Ovary (tissue), 9 donors: ENCODE data around the gene CRIM1. TPM values are rescaled to one million over a fixed set of nuclear protein-coding genes. Genes with fewer than 3 reads are reported as not detected.
A peak's percentile ranks its signal among the peaks of the same experiment; 100 is the strongest.

ENCODE experiments used
- DNase-seq, 5 donors: peaks; one replicate each; pipeline ENCODE4 v3.0.0-alpha.2; 2019 to 2020
- H3K27ac ChIP-seq, 2 donors: fragments of 200-600 bp; one replicate each; pipeline versions ENCODE4 v1.5.1 to v1.8.0; 2019 to 2022
- H3K27me3 ChIP-seq: fragments of 200-600 bp; one replicate; pipeline ENCODE4 v1.8.0; 2022
- H3K36me3 ChIP-seq: fragments of 200-600 bp; sonication (generic); one replicate; pipeline ENCODE4 v1.5.1; 2019
- H3K4me1 ChIP-seq: one replicate; pipeline ENCODE4 v1.8.1; 2013; ENCODE audit warnings: mild to moderate bottlenecking, moderate library complexity; ENCODE audit not compliant: insufficient read depth
- H3K4me3 ChIP-seq: fragments of 200-600 bp; sonication (generic); one replicate; pipeline ENCODE4 v1.5.1; 2017
- H3K9me3 ChIP-seq, 2 donors: fragments of 200-600 bp in 1 of 2; sonication (generic) in 1 of 2; one replicate each; pipeline versions ENCODE4 v1.5.1 to v1.8.1; 2013 to 2019; ENCODE audit warnings: mild to moderate bottlenecking in 1 of 2, moderate library complexity in 1 of 2
- EP300 ChIP-seq: sonication (generic); formaldehyde crosslinking; IDR thresholded peaks from one replicate; pipeline ENCODE4 v1.6.1; 2017; ENCODE audit warnings: antibody characterized with exemption
- POLR2A ChIP-seq: fragments of 450-650 bp; IDR thresholded peaks from one replicate; pipeline ENCODE4 v1.6.1; 2017; ENCODE audit warnings: antibody characterized with exemption, mild to moderate bottlenecking, moderate library complexity
- WGBS, 3 donors: extraction: QIAGEN DNeasy Blood & Tissue Kit in 1 of 3; methylation state at CpG; one replicate each; pipeline versions ENCODE4 v1.1.5 to v1.1.7; 2013 to 2017; 5-methylcytosine and 5-hydroxymethylcytosine counted together
- intact Hi-C, 4 donors: fragments of 100-400 bp; cut with DNase I; formaldehyde crosslinking; loops; one replicate each; pipeline versions ENCODE4 v1.11.0 to v1.15.1; 2022 to 2023
- polyA plus RNA-seq, 2 donors: library from polyadenylated mRNA; stranded (reverse); fragments of 200-250 nt in 1 of 2; fragments of 350-450 nt in 1 of 2; fragmentation: Illumina TruSeq in 1 of 2; extraction: RNeasy Lipid Tissue Mini Kit (QIAGEN cat#74804) in 1 of 2; gene quantifications; one replicate each; pipeline ENCODE4 v1.2.3, GENCODE V29; 2013 to 2014
- total RNA-seq, 7 donors: library from RNA; depleted of rRNA in 2 of 7; stranded (reverse); fragments of >200 nt in 2 of 7; fragmentation: NEBNext Ultra II Directional in 3 of 7; extraction: Animal tissue kit (Norgen Biotek cat#: 25700) in 3 of 7; gene quantifications; one replicate each; pipeline versions ENCODE4 v1.1.0 to v1.2.4, GENCODE V29; 2016 to 2023
- TF ChIP-seq, protein P1 (sequence below), 3 donors: fragments of 450-650 bp in 2 of 3; fragments of 200-600 bp in 1 of 3; IDR thresholded peaks; one replicate each; pipeline versions ENCODE4 v1.5.1 to v1.8.0; 2016 to 2022; ENCODE audit warnings: antibody characterized with exemption in 3 of 3, mild to moderate bottlenecking in 1 of 3
- donor health status: DM: no; HTN: no; CAD: no; lungs with moderate emphysema.
- donor health status: DM: no; HTN: no; CAD: no.
- donor health status: Bipolar disorder and iron deficiency.
- donor health status: DM: yes; HTN: yes; CAD: no.
- donor health status: DM: no; HTN: no; CAD: no.
- donor health status: DM: yes; HTN: yes; CAD: no.

CRIM1 gene
- total and polyA plus RNA-seq, 9 donors, result 38.4 to 134 (median 65.0) TPM

DNA sequence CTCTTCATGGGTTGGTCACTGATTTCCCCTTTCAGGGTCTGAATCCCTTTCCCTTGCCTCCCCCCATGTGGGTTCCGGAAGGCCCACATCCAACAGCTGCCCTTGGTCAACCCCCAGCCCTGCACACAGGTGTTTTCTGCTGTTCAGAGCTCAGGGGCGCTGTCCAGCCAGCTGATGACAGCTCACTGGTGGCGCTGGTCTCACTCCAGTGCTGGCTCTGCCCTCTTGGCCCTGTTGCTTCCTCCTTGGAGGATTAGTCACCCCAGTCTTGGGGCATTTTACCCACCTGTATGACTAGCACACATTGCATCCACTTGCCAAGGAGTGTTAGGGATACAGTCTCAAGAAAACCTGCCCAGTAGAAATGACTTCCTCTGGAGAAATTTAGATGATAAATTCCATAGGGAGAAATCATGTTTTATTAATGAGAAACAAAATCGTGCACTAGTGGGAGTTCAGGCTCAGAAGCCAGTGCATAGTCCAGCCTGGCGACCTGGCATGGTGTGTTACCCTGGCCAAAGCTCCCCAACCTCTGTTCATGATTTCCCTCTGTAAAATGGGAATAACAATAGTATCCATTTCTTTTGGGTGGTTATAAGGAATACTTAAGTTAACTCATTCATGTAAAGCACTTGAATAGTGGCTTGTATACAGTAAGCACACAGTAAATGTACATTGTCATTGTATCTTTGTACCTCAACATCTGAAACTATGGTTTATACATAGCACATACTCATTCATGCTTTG, 21.6 kb downstream of the CRIM1 start:
- no peak for DNase-seq
- Histone ChIP-seq H3K27ac (no peak overlapping the region), H3K36me3 (no peaks in the 10 kb centered on the region), H3K4me1 (peaks cover 31% of the 10 kb centered on the region), H3K9me3 (no peaks in the 10 kb centered on the region), H3K27me3 (no peaks in the 10 kb centered on the region), H3K4me3 (no peak overlapping the region)
- TF ChIP-seq POLR2A (no peak), EP300 (no peak)
- TF ChIP-seq, protein P1, sequence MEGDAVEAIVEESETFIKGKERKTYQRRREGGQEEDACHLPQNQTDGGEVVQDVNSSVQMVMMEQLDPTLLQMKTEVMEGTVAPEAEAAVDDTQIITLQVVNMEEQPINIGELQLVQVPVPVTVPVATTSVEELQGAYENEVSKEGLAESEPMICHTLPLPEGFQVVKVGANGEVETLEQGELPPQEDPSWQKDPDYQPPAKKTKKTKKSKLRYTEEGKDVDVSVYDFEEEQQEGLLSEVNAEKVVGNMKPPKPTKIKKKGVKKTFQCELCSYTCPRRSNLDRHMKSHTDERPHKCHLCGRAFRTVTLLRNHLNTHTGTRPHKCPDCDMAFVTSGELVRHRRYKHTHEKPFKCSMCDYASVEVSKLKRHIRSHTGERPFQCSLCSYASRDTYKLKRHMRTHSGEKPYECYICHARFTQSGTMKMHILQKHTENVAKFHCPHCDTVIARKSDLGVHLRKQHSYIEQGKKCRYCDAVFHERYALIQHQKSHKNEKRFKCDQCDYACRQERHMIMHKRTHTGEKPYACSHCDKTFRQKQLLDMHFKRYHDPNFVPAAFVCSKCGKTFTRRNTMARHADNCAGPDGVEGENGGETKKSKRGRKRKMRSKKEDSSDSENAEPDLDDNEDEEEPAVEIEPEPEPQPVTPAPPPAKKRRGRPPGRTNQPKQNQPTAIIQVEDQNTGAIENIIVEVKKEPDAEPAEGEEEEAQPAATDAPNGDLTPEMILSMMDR (IDR thresholded peaks at IDR 0.05), result no peak
- 79 to 86% (median 86%) methylated on average over 5 of the region's 5 CpGs for WGBS, 3 donors
- intact Hi-C loops, result no loop called here

- TF ChIP-seq, protein P1 (IDR thresholded peaks at IDR 0.05), result no peak
- TF ChIP-seq EP300, result no peak
- TF ChIP-seq POLR2A, result no peak
- no peak overlapping the region for H3K27ac ChIP-seq
Observed at GRCh38 chr2:36379710-36380448, 24.3 kb downstream of the CRIM1 start.

GRCh38 chr2:36380624-36381481, 25.3 kb downstream of the CRIM1 start:
- peaks cover 22% of the 10 kb centered on the region for H3K4me1 ChIP-seq
- no peaks in the 10 kb centered on the region for H3K36me3 ChIP-seq
- no peak overlapping the region for H3K27ac ChIP-seq
- H3K27me3 ChIP-seq, result no peaks in the 10 kb centered on the region
- no peaks in the 10 kb centered on the region for H3K9me3 ChIP-seq
- 64 to 71% (median 70%) methylated on average over 15 of the region's 15 CpGs for WGBS, 3 donors
- DNase-seq, result peak in 3 of 5 donors; percentile 21 to 43 (median 35)
- no peak for TF ChIP-seq POLR2A
- no peak for TF ChIP-seq EP300
- TF ChIP-seq, protein P1 (IDR thresholded peaks at IDR 0.05), result no peak
- intact Hi-C loops, result no loop called here
- no peak overlapping the region for H3K4me3 ChIP-seq

More at GRCh38 chr2:36379710-36380448, 24.3 kb downstream of the CRIM1 start:
- no peaks in the 10 kb centered on the region for H3K9me3 ChIP-seq
- H3K36me3 ChIP-seq, result no peaks in the 10 kb centered on the region
- intact Hi-C loops, result no loop called here
- peaks cover 22% of the 10 kb centered on the region for H3K4me1 ChIP-seq
- H3K27me3 ChIP-seq, result no peaks in the 10 kb centered on the region
- H3K4me3 ChIP-seq, result no peak overlapping the region
- WGBS, 3 donors, result 96 to 99% (median 97%) methylated on average over 3 of the region's 3 CpGs
- no peak for DNase-seq

DNA sequence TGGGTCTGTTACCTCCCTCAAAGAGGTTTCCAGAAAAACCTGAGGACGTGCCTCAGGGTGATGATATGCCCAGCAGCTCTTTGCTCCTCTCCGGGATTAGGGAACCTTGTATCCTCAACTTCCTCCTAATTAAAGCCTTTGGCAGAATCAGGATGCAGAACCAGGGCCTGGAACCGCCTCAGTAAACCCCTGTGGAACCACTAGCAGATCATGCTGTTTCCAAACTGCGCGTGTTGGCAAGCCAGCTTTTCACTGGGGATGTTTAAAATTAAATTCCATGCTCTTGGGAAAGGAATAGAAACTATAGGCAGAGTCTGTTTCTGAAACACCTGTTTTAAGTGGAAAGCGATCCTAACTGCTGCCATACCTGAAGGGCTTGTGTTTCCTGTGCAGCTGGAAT, 26.4 kb downstream of the CRIM1 start:
- H3K27me3 ChIP-seq, result no peaks in the 10 kb centered on the region
- 89 to 93% (median 93%) methylated on average over 6 of the region's 6 CpGs for WGBS, 3 donors
- no peak for TF ChIP-seq POLR2A
- TF ChIP-seq, protein P1 (IDR thresholded peaks at IDR 0.05), result no peak
- TF ChIP-seq EP300, result no peak
- peaks cover 15% of the 10 kb centered on the region for H3K4me1 ChIP-seq
- no peak overlapping the region for H3K4me3 ChIP-seq
- H3K9me3 ChIP-seq, result no peaks in the 10 kb centered on the region
- no peak for DNase-seq
- no peaks in the 10 kb centered on the region for H3K36me3 ChIP-seq
- H3K27ac ChIP-seq, result no peak overlapping the region
- intact Hi-C loops, result no loop called here
